ENCODE measurements around the gene CPTP. TPM values are rescaled to one million over a fixed set of nuclear protein-coding genes. Genes with fewer than 3 reads are reported as not detected.

CPTP gene
- total RNA-seq, 1 donor from 2014 or later, result 17.5 TPM

DNA sequence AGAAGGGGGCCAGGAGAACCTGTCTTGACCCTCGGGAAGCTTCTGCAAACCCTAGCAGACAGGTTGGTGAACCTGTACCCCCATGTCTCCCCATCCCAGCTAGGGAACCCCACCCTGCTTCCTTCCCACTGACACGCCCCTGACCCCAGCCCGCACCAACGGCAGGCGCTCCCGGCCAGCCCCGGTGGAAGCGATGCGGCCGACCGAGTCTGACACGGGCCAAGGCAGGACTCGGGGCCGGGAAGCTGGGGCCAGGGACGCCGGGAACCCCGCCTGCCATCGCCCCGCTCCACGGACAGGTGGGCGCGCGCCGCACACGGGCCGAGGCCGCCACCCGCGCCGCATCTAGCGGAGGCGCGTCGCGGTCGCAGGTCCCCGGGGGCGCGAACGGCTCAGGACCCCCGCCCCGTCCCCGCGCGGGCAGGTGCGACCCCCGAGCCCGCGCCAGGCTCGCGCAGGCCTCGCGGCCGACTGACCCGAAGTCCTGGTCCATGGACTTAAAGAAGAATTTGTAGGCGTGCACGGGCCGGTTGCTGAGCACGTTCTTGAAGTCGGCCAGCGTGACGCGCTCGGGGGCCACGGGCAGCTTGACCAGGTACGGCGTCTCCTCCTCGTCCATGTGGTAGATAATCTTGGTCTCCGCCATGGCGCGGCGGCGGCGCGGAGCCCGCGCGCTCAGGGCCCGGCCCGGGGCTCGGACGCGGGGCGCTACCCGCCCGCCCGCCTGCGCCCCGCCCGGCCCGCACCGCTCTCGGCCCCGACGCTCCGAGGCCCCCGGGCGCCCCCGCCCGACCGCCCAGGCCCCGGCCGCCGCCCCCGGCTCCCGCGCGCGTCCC, 24.0 kb downstream of the CPTP start:
- DNase-seq (ENCODE audit: low spot score, unreplicated experiment), result no peak
- Mint-ChIP-seq H3K36me3 (ENCODE audit: insufficient read depth) (no peaks in the 10 kb centered on the region), H3K27ac (peak overlapping the region; percentile 74), H3K4me3 (ENCODE audit: low read depth) (peak overlapping the region; percentile 75), H3K4me1 (ENCODE audit: low read depth) (peaks cover 9% of the 10 kb centered on the region), H3K27me3 (peaks cover 11% of the 10 kb centered on the region), H3K9me3 (ENCODE audit: low read depth) (no peaks in the 10 kb centered on the region)
- TF ChIP-seq CTCF (IDR thresholded peaks at IDR 0.05; ENCODE audit: unreplicated experiment), result no peak

GRCh38 chr1:1349256-1350012, 24.8 kb downstream of the CPTP start, which contains the start of gene DVL1:
Gene DVL1 (minus strand): TSS chr1:1349418. CDS start chr1:1349065, 353 bp downstream.
- Mint-ChIP-seq H3K27ac (peak within 1 kb of the TSS; percentile 74), H3K4me1 (ENCODE audit: low read depth) (peaks cover 10% of the 10 kb centered on the region), H3K36me3 (ENCODE audit: insufficient read depth) (no peaks in the 10 kb centered on the region), H3K9me3 (ENCODE audit: low read depth) (no peaks in the 10 kb centered on the region), H3K4me3 (ENCODE audit: low read depth) (peak within 1 kb of the TSS; percentile 75), H3K27me3 (peaks cover 17% of the 10 kb centered on the region)
- TF ChIP-seq CTCF (IDR thresholded peaks at IDR 0.05; ENCODE audit: unreplicated experiment), result peak; percentile 61
- peak; percentile 71 for DNase-seq (ENCODE audit: low spot score, unreplicated experiment)

DNA sequence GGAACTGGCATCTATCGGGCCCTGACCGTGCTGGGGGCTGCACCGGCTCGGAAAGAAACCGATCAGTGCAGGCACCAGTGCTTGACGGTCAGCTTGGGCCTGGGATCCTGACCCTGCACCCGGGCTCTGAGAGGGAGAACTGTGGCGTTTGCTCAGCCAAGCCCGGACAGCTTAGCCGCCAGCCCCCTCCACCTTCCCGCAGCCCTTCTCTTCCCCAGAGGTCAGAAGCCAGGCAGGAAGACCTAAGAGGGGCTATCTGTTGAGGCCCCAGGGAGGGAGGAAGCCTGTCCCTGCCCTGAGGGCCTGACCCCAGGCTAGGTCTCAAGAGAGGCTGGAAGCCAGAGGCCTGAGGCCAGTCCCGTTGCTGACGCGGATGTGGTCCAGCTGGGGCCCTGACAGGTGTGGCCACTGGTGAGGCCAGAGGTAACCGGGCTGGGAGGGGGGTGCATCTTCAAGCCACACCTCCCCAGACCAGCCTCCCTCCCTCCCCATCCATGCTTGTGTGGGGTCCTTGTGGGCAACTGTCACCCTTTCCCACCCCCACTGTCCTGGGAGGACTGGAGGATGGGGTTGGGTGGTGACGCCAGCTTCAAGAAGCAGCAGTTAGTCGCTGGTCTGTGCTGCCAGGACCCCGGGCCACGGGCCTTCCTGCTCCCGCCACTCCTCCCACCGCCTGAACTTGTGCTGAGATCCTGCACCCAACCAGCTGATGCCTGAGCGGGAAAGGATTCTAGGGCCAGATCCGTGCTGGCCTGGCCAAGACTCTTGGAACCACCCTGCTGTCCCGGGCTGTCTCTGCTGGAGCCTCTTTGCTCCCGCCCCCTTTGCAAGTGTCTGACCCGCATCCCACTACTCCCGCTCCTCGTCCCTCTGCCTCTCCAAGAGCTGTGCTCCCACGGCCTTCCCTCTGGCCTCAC, 27.2 kb downstream of the CPTP start:
- H3K27ac Mint-ChIP-seq, result no peak overlapping the region
- peak overlapping the region; percentile 56 for H3K4me3 Mint-ChIP-seq (ENCODE audit: low read depth)
- H3K9me3 Mint-ChIP-seq (ENCODE audit: low read depth), result no peaks in the 10 kb centered on the region
- H3K36me3 Mint-ChIP-seq (ENCODE audit: insufficient read depth), result no peaks in the 10 kb centered on the region
- peaks cover 10% of the 10 kb centered on the region for H3K4me1 Mint-ChIP-seq (ENCODE audit: low read depth)
- DNase-seq (ENCODE audit: low spot score, unreplicated experiment), result no peak
- H3K27me3 Mint-ChIP-seq, result peaks cover 17% of the 10 kb centered on the region
- no peak for TF ChIP-seq CTCF (IDR thresholded peaks at IDR 0.05; ENCODE audit: unreplicated experiment)

DNA sequence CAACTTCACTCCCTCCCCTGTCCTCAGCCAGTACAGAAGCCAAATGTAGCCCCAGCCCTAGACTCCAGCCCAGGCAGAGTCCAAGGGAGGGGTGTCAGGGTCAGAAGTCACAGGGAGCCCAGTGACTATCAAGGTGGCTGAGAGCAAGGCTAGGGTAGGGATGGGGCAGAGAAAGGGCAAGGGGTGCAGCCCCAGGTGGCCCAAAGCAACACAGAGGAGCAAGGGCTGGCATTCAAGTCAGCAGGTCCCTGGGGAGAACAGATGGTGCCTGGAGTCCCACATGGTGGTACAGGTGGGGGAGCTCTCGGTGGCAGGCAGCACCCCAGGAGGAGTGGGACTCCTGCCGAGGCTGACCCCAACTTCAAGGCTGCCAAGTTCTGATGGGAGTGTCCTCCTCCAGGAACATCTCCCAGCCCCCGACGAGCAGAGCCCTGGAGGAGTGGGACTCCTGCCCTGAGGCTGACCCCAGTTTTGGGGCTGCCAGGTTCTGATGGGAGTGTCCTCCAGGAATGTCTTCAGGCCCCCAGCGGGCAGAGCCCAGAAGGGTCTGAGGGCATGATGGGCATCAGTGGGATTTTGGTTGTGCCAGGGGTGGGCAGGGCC, 28.3 kb downstream of the CPTP start:
- H3K27me3 Mint-ChIP-seq, result peaks cover 17% of the 10 kb centered on the region
- no peaks in the 10 kb centered on the region for H3K9me3 Mint-ChIP-seq (ENCODE audit: low read depth)
- TF ChIP-seq CTCF (IDR thresholded peaks at IDR 0.05; ENCODE audit: unreplicated experiment), result no peak
- H3K36me3 Mint-ChIP-seq (ENCODE audit: insufficient read depth), result no peaks in the 10 kb centered on the region
- H3K4me3 Mint-ChIP-seq (ENCODE audit: low read depth), result no peak overlapping the region
- peaks cover 7% of the 10 kb centered on the region for H3K4me1 Mint-ChIP-seq (ENCODE audit: low read depth)
- no peak for DNase-seq (ENCODE audit: low spot score, unreplicated experiment)
- peak overlapping the region; percentile 16 for H3K27ac Mint-ChIP-seq

Measured in progenitor cell of endocrine pancreas (in vitro differentiated cells).